IPS DF 4.7 (cell line): Measurements from ENCODE around the gene KAZN.
"Not testable (repeated sequence)": the region's sequence is repeated elsewhere in the genome, so short reads cannot be mapped to it uniquely, and the experiment has no call there.

Experiments used
- DNase-seq: peaks from one replicate; pipeline ENCODE4 v3.0.0-alpha.2; 2013; ENCODE audit warnings: low spot score; ENCODE audit errors: extremely low read depth

Gene KAZN

GRCh38 chr1:14949836-14950713 is 351.6 kb downstream of the KAZN start:
- no peak for DNase-seq

DNA sequence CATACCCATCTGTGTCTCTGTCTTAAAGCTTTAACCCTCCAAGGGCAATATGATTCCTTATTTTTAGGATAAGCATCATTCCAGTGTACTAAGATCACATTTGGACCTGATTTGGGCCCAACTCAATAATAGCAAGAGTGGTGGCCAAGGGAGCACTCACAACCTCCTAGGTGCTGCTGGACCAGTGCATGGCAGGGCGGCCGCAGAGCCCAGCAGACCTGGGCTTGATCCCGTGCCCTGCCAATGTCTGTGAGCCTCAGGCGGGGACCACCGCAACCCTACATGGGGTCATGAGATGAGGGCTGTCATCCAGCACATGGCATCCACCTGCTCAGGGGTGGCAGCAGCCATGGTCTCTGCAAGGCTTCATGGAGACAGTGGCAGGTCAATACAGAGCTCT is 353.3 kb downstream of the KAZN start:
- no peak for DNase-seq

- no peak for DNase-seq
Measured at GRCh38 chr1:14952626-14953314, 354.3 kb downstream of the KAZN start.

- no peak for DNase-seq
Measured at GRCh38 chr1:14954210-14954609, 355.7 kb downstream of the KAZN start.

- DNase-seq, result no peak
Measured at GRCh38 chr1:14954930-14955329, 356.4 kb downstream of the KAZN start.

GRCh38 chr1:14955402-14955801 is 356.9 kb downstream of the KAZN start:
- DNase-seq, result no peak

GRCh38 chr1:14955976-14956375 is 357.5 kb downstream of the KAZN start:
- no peak for DNase-seq

DNA sequence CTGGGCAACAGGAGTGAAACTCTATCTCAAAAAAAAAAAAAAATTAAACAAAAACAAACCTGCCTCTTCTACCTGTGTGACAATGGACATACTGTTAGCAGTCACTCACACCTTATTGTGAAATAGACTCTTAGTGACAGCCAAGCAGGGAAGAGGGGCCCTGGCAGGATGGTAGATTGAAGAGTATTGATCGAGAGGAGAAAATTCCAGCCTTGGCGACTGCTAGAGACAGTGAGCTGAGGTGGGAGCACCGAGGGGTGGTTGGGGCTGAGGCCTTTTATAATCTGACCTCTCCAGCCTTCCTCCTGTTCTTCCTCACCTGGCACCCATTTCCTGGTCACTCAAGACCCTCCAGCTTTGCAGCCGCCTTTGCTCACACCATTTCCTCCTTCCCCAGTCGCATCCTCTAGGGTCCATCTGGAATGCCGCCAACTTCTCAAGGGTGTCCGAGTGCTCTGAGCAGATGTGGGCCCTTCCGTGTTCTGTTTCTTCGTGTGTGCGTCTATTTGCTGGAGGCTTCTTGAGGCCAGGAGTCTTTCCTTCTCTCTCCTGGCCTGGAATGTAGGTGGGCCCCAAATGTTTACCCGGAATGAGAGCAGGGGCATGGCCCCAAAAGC is 358.2 kb downstream of the KAZN start:
- DNase-seq, result no peak

GRCh38 chr1:14957375-14958098 is 359.1 kb downstream of the KAZN start:
- DNase-seq, result no peak

DNA sequence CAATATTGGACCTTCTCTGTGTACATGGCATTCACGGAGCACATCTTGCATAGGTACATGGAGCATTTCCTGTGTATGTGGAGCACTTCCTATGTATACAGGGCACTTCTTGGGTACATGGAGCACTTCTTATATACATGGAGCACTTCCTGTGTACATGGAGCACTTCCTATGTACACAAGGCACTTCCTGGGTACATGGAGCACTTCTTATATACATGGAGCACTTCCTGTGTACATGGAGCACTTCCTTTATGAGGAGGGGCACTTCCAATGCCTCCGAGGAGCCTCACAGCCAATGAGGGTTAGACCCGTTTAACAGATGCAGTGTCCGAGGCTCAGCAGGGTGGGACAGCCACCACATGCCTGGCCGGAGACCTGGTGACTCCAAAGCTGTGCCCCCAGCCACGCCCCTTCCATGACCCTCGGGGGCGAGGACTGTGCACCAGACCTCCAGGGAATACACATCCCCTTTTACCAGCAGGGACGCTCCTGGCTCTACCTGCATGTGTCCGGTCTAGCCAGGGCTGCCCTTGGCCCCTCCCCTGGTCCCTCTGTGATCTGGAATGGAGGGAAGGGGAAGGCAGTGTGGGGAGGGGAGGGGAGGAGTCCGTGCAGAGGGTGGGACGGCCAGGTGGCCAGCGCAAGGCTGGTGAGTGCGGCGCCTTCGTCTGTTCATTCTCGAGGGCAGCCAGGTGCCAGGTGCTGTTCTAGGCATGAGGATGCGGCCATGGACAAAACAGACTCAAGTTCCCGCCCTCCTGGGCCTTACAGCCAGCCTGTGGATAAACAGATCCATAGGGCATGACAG is 360.0 kb downstream of the KAZN start:
- no peak for DNase-seq

DNA sequence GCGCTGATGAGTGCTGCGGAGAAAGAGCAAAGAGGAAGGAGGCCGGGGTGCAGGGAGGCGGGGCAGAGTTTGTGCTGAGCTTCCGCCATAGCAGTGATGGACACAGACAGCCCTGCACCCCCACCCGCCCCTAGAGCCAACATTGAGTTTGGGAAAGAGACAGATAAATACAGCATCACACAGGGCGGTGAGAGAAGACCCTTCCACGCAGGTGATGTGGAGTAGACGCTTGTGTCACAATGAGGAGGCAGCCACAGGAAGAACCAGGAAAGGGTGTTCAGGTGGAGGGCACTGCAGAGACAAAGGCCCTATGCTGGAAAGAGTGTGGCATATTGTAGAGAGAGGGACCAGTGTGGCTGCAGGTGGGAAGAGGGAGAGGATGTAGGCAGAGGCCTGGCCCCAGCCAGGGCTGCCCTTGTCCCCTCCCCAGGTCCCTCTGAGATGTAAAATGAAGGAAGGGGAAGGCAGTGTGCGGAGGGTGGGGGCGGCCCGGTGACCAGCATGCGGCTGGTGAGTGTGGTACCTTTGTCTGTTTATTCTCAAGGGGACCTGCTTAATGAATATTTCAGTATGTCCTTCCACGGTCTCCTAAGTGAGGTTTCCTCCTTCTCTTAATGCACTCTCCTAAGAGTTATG is 360.7 kb downstream of the KAZN start:
- DNase-seq, result no peak

DNA sequence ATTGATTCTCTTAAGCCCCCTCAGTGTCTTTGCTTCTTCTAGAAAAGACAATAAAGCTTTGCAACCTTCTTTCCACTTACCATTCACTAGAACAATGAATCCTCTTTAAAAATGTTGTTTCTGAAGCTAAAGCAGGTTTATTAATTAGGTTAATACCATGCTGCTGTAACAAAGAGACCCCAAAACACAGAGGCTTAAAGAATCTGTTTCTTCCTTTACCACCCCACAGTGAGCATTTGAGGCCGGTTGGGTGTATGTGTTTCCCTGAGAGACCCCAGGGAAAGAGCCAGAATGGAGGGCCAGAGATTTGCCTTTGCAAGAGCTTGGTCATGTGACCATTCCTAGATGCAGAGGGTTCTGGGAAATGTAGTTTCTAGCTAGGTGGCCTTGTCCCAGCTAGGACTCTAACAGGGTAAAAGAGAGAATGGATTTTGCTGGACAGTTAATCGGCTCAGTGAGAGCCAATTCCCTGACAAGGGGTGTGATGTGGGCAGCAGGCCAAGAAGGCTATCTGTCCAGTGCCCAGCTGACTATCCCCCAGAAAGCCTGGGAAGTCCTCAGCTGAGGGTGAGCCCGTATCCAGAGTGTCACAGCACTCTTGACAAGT is 363.3 kb downstream of the KAZN start:
- DNase-seq, result no peak

DNA sequence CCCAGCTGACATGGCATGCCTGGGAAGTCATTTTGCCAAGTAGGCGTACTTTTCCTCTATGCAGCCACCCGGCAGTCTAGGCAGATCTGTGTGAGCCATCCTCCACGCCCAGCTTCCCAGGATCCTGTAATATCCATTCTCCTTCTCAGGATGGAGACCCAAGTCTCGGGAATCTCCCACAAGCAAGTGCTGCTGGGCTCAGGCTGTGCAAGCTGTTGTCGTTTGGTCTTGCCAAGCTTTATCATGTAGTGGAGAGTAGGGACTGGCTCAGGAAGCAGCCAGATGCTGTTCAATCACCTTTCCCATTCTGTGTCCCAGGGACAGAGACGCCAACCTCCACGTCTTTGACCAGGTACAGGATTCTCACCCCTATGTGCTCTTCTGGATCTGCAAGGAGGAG is 363.9 kb downstream of the KAZN start:
- no peak for DNase-seq

DNA sequence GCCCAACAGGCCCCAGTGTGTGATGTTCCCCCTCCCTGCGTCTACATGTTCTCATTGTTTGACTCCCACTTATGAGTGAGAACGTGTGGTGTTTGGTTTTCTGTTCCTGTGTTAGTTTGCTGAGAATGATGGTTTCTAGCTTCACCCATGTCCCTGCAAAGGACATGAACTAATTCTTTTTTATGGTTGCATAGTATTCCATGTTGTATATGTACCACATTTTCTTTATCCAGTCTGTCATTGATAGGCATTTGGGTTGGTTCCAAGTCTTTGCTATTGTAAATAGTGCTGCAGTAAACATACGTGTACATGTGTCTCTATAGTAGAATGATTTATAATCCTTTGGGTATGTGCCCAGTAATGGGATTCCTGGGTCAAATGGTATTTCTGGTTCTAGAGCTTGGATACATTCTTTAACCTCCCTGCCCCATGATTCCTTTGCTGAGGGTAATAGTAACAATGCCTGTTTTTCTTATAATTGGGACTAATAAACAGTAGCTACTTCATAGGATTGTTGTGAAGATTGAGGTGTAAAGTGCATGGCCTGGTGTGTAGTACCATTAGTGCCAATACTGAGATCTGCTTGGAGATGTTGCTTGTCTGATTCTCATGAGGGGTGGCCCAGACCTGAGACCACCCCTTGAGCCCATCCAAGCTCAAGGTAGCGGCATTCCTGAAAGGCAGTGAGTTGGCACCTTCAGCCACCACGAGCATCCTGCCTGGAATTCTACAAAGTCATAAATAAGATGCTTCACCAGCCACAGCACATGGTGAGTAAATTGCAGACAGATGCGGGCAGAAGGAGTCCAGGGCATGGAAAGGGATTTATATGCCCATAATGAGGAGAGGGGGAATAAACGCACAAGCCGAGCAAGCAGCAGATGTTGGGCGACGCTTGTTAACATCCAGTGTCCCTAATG is 365.6 kb downstream of the KAZN start:
- not testable (repeated sequence) for DNase-seq

DNA sequence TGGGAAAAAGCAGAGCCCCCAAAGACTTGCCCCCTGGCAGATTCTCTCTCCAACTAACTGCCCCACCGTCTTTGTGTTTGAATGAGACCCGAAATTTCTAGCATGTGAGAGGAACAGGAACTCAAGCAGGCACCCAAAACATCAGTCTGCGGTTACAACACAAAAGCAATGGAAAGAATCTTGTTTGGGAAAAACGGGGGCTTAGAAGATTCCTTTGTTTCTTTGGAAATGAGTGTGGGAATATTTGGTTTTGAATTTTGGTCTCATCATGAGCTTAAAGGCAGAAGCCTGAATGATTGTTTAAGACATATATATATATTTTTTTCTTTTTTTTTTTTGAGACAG is 366.2 kb downstream of the KAZN start:
- DNase-seq, result no peak

DNA sequence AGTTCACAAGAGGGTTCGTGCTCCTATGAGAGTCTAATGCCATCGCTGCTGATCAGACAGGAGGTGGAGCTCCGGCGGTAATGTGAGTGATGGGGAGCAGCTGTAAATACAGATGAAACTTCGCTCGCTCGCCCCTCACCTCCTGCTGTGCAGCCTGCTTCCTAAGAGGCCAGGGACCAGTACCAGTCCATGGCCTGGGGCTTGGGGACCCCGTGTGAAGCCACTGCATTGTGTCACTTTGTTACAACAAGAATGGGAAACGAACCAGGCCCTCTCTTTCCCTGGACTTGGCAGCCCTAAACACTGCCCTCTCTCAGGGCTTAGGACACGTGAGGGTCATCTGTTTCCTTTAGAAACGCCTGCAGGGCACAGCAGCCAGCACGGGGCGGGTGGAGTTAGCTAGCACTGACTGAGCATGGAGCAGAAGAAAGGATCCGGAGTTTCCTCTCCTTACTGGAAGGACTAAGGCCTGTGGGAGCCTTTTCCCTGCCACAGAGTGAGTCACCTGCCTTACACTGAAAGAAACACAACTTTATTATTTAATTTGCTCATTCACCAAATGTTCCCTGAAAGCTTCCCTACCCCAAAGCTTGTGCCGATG is 369.9 kb downstream of the KAZN start:
- DNase-seq, result no peak

DNA sequence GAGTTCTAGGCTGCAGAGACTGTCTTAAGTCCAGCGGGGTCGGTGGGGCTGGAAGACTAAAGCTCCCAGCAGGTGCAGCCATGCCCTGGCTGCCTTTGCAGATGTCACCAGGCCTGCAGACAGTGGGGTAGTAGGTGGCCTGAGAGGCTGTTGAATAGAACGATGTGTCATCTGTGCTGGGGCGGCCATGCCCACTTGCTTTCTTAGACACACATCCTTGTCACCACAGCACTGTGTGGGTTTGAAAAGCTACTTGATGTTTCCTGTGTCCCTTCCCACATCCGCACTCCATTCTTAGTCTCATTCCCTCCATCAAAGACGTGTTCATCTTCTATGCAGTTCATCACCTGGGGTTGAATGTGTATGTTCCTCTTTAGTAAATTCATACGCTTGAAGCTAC is 370.5 kb downstream of the KAZN start:
- DNase-seq, result no peak

DNA sequence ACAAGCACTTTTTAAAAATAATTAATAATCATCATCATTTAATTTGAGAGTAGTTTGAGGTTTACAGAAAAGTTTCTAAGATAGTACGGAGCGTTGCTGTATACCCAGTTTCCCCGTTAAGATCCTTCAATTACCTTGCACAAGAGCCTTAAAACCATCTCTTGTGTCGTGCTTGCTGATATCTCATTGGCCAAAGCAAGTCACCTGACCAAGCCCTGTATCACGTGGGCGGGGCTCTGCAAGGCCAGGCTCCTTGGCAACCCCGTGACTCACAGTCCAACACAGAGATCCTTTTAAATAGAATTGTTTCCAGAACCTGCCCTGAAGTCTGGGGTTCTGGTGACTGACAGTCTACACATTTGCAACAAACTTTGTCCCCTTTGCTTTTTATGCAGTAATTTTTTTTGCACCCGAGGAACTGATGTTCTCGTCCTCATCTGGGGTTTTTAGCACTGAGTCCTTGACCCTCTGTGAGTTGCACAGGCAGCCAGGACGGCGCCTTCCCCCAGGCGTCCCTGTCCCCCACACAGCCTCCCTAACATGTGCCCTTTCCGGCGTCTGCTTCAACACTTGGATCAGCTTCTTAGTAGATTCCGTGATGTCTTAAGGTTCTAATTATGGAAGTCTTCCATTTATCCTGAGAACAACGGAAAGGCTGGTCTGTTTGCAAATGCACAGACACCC is 371.8 kb downstream of the KAZN start:
- no peak for DNase-seq
